Heart left ventricle (tissue), 16 donors: Measurements from ENCODE around the gene CFAP100. TPM values are rescaled to one million over a fixed set of nuclear protein-coding genes. Genes with fewer than 3 reads are reported as not detected.

Experiments used
- ATAC-seq, 4 donors: fragments of 200-7000 bp; cut with Tn5 transposase; one replicate each; pipeline ENCODE4 v1.9.1; 2020 to 2022; ENCODE audit warnings: moderate library complexity in 4 of 4, mild to moderate bottlenecking in 3 of 4, moderate number of reproducible peaks in 1 of 4
- DNase-seq, 5 donors: peaks; one replicate each; pipeline ENCODE4 v3.0.0-alpha.2; 2020
- H3K27ac ChIP-seq, 12 donors: fragments of 200-600 bp; sonication (generic) in 4 of 12; one replicate each; pipeline versions ENCODE4 v1.5.0 to v1.8.0; 2016 to 2022; ENCODE audit warnings: mild to moderate bottlenecking in 2 of 12
- H3K27me3 ChIP-seq, 9 donors: fragments of 200-600 bp; sonication (generic) in 2 of 9; one replicate each; pipeline versions ENCODE4 v1.5.1 to v1.8.0; 2016 to 2022; ENCODE audit warnings: mild to moderate bottlenecking in 3 of 9
- H3K36me3 ChIP-seq, 9 donors: fragments of 200-600 bp; sonication (generic) in 2 of 9; one replicate each; pipeline versions ENCODE4 v1.5.0 to v1.8.0; 2018 to 2022; ENCODE audit warnings: mild to moderate bottlenecking in 2 of 9
- H3K4me1 ChIP-seq, 12 donors: fragments of 200-600 bp; sonication (generic) in 4 of 12; one replicate each; pipeline versions ENCODE4 v1.5.0 to v1.8.0; 2016 to 2022; ENCODE audit warnings: mild to moderate bottlenecking in 3 of 12
- H3K4me3 ChIP-seq, 12 donors: fragments of 200-600 bp; sonication (generic) in 4 of 12; one replicate each; pipeline versions ENCODE4 v1.5.0 to v1.8.0; 2017 to 2022; ENCODE audit warnings: mild to moderate bottlenecking in 9 of 12, moderate library complexity in 4 of 12
- H3K9me3 ChIP-seq, 12 donors: fragments of 200-600 bp; sonication (generic) in 4 of 12; one replicate each; pipeline versions ENCODE4 v1.5.0 to v1.8.0; 2016 to 2022; ENCODE audit warnings: mild to moderate bottlenecking in 1 of 12
- CTCF ChIP-seq, 12 donors: fragments of 200-600 bp; sonication (generic) in 4 of 12; IDR thresholded peaks; one replicate each; pipeline versions ENCODE4 v1.5.0 to v1.8.0; 2018 to 2022; ENCODE audit warnings: antibody characterized with exemption in 12 of 12, mild to moderate bottlenecking in 5 of 12
- POLR2A ChIP-seq, 2 donors: fragments of 450-650 bp; IDR thresholded peaks; one replicate each; pipeline ENCODE4 v1.6.1; 2017; ENCODE audit warnings: antibody characterized with exemption in 2 of 2, mild to moderate bottlenecking in 2 of 2, moderate library complexity in 2 of 2
- WGBS, 4 donors: extraction: QIAGEN DNeasy Blood & Tissue Kit in 2 of 4; methylation state at CpG; one replicate each; pipeline versions ENCODE4 v1.1.5 to v1.1.7; 2013 to 2018; 5-methylcytosine and 5-hydroxymethylcytosine counted together
- intact Hi-C, 10 donors: fragments of 100-400 bp; cut with DNase I; formaldehyde crosslinking; loops; one replicate each; pipeline versions ENCODE4 v1.11.1 to v1.14.2; 2022
- polyA plus RNA-seq, 2 donors: library from polyadenylated mRNA; stranded (reverse); fragments of 200-250 nt; gene quantifications; one replicate each; pipeline ENCODE4 v1.2.3, GENCODE V29; 2013
- total RNA-seq, 9 donors: library from RNA; depleted of rRNA in 2 of 9; stranded (reverse); fragments of >200 nt in 2 of 9; fragmentation: NEBNext Ultra II Directional in 3 of 9; extraction: Animal tissue kit (Norgen Biotek cat#: 25700) in 3 of 9; gene quantifications; one replicate each; pipeline versions ENCODE4 v1.1.0 to v1.2.4, GENCODE V29; 2016 to 2023
- donor health status: ischemic (EF 13 %, LVEDD 7.1; RV severe dilation, severe dysfunction).
- donor health status: healthy with polysubstance abuse.
- donor health status: DM: no; HTN: yes; CAD: no.
- donor health status: DM: no; HTN: no; CAD: no.
- donor health status: ischemic (EF 25% LVEDD 6.9; RV normal size, moderate dysfunction).
- donor health status: ischemic (EF 25% LVEDD 5.7; RV mildly dilated, moderate dysfunction).
- donor health status: healthy.
- donor health status: DM: yes; HTN: yes; CAD: no.
- donor health status: ischemic (EF 35%, LVEDD 5.7; RV mildly dilated, moderate dysfunction).
- donor health status: nonischemic (EF 11% LVEDD 7.7; RV severe dilation, severe dysfunction).
- donor health status: DM: yes; HTN: yes; CAD: no.
- donor health status: PGD.
- donor health status: ischemic (EF 29% LVEDD 5.4; RV normal size, mild dysfunction).
- donor health status: nonischemic (EF 23%, LVEDD 6.1; RV moderate dilation, normal function).

Gene CFAP100
- total and polyA plus RNA-seq, 11 donors: not detected

- DNase-seq: peak in 1 of 5 donors; percentile 40
- WGBS, 4 donors: 85 to 93% (median 92%) methylated on average over 14 to 22 of the region's 22 CpGs
- Histone ChIP-seq H3K36me3 (no peaks in the 10 kb centered on the region), H3K27ac (no peak overlapping the region), H3K4me3 (no peak overlapping the region), H3K9me3 (no peaks in the 10 kb centered on the region), H3K27me3 (no peaks in the 10 kb centered on the region), H3K4me1 (peaks cover 0 to 30% (median 7%) of the 10 kb centered on the region in 12 donors)
- intact Hi-C loops: loop anchor here in 2 of 10 donors (5.0 kb wide), 1 partner anchor 109 kb away; no protein-coding TSS in a partner anchor
- ATAC-seq: no peak
- TF ChIP-seq POLR2A (IDR thresholded peaks at IDR 0.05) (no peak), CTCF (IDR thresholded peaks at IDR 0.05) (no peak)
Observed at GRCh38 chr3:126371096-126371705, 23.5 kb upstream of the CFAP100 start.

DNA sequence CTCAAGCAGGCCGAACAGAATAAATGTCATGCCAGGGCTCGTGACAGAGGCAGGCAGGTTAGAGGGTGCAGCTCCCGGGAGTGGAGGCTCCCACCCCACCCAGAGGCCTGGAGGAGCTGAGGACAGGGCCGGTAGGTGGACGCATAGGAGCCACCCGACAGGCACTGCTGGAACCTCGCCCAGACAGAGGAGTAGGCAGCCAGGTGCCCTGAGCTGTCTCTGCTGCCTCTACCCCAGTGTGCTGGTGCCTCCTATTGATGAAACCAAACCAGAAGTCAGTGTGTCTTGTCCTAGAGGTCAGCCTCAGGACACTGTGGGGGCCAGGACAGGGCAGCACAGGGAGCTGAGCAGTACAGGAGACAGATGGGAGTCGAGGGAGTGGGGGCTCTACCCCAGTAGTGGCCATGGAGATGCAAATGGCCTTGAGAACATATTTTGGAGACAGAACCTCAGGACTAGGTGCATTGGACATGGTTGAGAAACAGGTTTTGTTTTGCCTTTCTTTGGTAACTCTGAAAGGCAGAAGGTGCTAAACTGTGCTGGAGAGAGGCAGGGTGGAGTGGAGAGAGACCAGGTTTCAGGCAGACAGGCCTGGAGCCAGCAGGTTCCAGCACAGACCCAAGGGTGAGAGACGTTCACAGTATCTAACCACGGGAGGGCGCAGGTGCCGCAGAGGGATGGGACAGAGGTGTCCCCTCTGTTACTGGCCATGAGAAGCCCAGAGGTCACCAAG lies 22.1 kb upstream of the CFAP100 start:
- H3K27ac ChIP-seq: no peak overlapping the region
- TF ChIP-seq CTCF (IDR thresholded peaks at IDR 0.05): peak in 1 of 12 donors; percentile 13
- no peak for TF ChIP-seq POLR2A (IDR thresholded peaks at IDR 0.05)
- ATAC-seq (peak in 3 of 4 donors; percentile 38 to 55 (median 49)), DNase-seq (peak in 1 of 5 donors; percentile 53)
- H3K36me3 ChIP-seq: no peaks in the 10 kb centered on the region
- no peak overlapping the region for H3K4me3 ChIP-seq
- no peaks in the 10 kb centered on the region for H3K9me3 ChIP-seq
- 74 to 80% (median 77%) methylated on average over 12 of the region's 12 CpGs for WGBS, 4 donors
- H3K27me3 ChIP-seq: no peaks in the 10 kb centered on the region
- peaks cover 0 to 30% (median 7%) of the 10 kb centered on the region in 12 donors for H3K4me1 ChIP-seq
- intact Hi-C loops: loop anchor here in 2 of 10 donors (5.0 kb wide), 1 partner anchor 110 kb away; no protein-coding TSS in a partner anchor

GRCh38 chr3:126373146-126373613 lies 21.5 kb upstream of the CFAP100 start:
- Histone ChIP-seq H3K27me3 (no peaks in the 10 kb centered on the region), H3K4me1 (peaks cover 0 to 30% (median 7%) of the 10 kb centered on the region in 12 donors), H3K36me3 (no peaks in the 10 kb centered on the region), H3K27ac (no peak overlapping the region), H3K4me3 (no peak overlapping the region), H3K9me3 (no peaks in the 10 kb centered on the region)
- peak in 1 of 5 donors; percentile 26 for DNase-seq
- TF ChIP-seq POLR2A (IDR thresholded peaks at IDR 0.05) (no peak), CTCF (IDR thresholded peaks at IDR 0.05) (no peak)
- ATAC-seq: no peak
- intact Hi-C loops: loop anchor here in 2 of 10 donors (5.0 kb wide), 1 partner anchor 111 kb away; no protein-coding TSS in a partner anchor
- WGBS, 4 donors: 93 to 98% (median 94%) methylated on average over 4 of the region's 4 CpGs
